Measurements from ENCODE around the gene TEX26. TPM values are rescaled to one million over a fixed set of nuclear protein-coding genes. Genes with fewer than 3 reads are reported as not detected.

The TEX26 gene
- total and polyA plus RNA-seq, 2 donors (not counting 1 experiment from before 2014, with no cell fraction given) = 0.22 to 0.66 TPM

- no peak for DNase-seq (ENCODE audit: low read depth in 2 of 2)
- Histone ChIP-seq H3K79me2 (ENCODE audit: control insufficient read depth, insufficient read depth, low read length) (no peaks in the 10 kb centered on the region), H3K4me3 (replicated peaks in 1 of 4; ENCODE audit: control extremely low read depth in 1 of 4, insufficient read depth in 1 of 4, low read depth in 3 of 4, low read length in 4 of 4) (no peak overlapping the region), H3K9me3 (ENCODE audit: control insufficient read depth, insufficient read depth, low read depth, low read length) (no peaks in the 10 kb centered on the region), H4K20me1 (ENCODE audit: control insufficient read depth, extremely low read depth, insufficient read depth, low read length) (no peaks in the 10 kb centered on the region), H3K4me2 (ENCODE audit: extremely low read depth, insufficient read depth, low read length) (no peak overlapping the region), H3K36me3 (ENCODE audit: control insufficient read depth, insufficient read depth, low read length) (no peaks in the 10 kb centered on the region), H3K27me3 (ENCODE audit: control insufficient read depth, insufficient read depth, low read length) (peaks cover 4% of the 10 kb centered on the region), H3K27ac (ENCODE audit: insufficient read depth, low read length) (no peak overlapping the region), H3K9ac (ENCODE audit: insufficient read depth, low read length) (no peak overlapping the region), H3K4me1 (ENCODE audit: control insufficient read depth, extremely low read depth, insufficient read depth, low read length) (no peaks in the 10 kb centered on the region), H2AFZ (ENCODE audit: low read length) (no peak overlapping the region)
- TF ChIP-seq, protein P1, sequence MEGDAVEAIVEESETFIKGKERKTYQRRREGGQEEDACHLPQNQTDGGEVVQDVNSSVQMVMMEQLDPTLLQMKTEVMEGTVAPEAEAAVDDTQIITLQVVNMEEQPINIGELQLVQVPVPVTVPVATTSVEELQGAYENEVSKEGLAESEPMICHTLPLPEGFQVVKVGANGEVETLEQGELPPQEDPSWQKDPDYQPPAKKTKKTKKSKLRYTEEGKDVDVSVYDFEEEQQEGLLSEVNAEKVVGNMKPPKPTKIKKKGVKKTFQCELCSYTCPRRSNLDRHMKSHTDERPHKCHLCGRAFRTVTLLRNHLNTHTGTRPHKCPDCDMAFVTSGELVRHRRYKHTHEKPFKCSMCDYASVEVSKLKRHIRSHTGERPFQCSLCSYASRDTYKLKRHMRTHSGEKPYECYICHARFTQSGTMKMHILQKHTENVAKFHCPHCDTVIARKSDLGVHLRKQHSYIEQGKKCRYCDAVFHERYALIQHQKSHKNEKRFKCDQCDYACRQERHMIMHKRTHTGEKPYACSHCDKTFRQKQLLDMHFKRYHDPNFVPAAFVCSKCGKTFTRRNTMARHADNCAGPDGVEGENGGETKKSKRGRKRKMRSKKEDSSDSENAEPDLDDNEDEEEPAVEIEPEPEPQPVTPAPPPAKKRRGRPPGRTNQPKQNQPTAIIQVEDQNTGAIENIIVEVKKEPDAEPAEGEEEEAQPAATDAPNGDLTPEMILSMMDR (conservative IDR thresholded peaks at IDR 0.05 in 1 of 2, IDR thresholded peaks at IDR 0.05 in 1 of 2; ENCODE audit: low read depth in 1 of 2, low read length in 2 of 2) = no peak
- TF ChIP-seq EZH2 (IDR thresholded peaks at IDR 0.05; ENCODE audit: low read length, missing control alignments) = no peak
Observed at GRCh38 chr13:31010296-31010695, 77.8 kb downstream of the TEX26 start.

GRCh38 chr13:31011193-31011860 lies 78.9 kb downstream of the TEX26 start:
- Histone ChIP-seq H3K4me3 (replicated peaks in 1 of 4; ENCODE audit: control extremely low read depth in 1 of 4, insufficient read depth in 1 of 4, low read depth in 3 of 4, low read length in 4 of 4) (no peak overlapping the region), H3K9me3 (ENCODE audit: control insufficient read depth, insufficient read depth, low read depth, low read length) (no peaks in the 10 kb centered on the region), H3K27me3 (ENCODE audit: control insufficient read depth, insufficient read depth, low read length) (peaks cover 4% of the 10 kb centered on the region), H3K27ac (ENCODE audit: insufficient read depth, low read length) (no peak overlapping the region), H4K20me1 (ENCODE audit: control insufficient read depth, extremely low read depth, insufficient read depth, low read length) (no peaks in the 10 kb centered on the region), H3K79me2 (ENCODE audit: control insufficient read depth, insufficient read depth, low read length) (no peaks in the 10 kb centered on the region), H3K36me3 (ENCODE audit: control insufficient read depth, insufficient read depth, low read length) (no peaks in the 10 kb centered on the region), H3K9ac (ENCODE audit: insufficient read depth, low read length) (no peak overlapping the region), H3K4me1 (ENCODE audit: control insufficient read depth, extremely low read depth, insufficient read depth, low read length) (no peaks in the 10 kb centered on the region), H2AFZ (ENCODE audit: low read length) (no peak overlapping the region), H3K4me2 (ENCODE audit: extremely low read depth, insufficient read depth, low read length) (no peak overlapping the region)
- TF ChIP-seq, protein P1 (conservative IDR thresholded peaks at IDR 0.05 in 1 of 2, IDR thresholded peaks at IDR 0.05 in 1 of 2; ENCODE audit: low read depth in 1 of 2, low read length in 2 of 2) = no peak
- TF ChIP-seq EZH2 (IDR thresholded peaks at IDR 0.05; ENCODE audit: low read length, missing control alignments) = no peak
- DNase-seq (ENCODE audit: low read depth in 2 of 2) = no peak

- no peaks in the 10 kb centered on the region for H3K9me3 ChIP-seq (ENCODE audit: control insufficient read depth, insufficient read depth, low read depth, low read length)
- no peaks in the 10 kb centered on the region for H4K20me1 ChIP-seq (ENCODE audit: control insufficient read depth, extremely low read depth, insufficient read depth, low read length)
- H3K79me2 ChIP-seq (ENCODE audit: control insufficient read depth, insufficient read depth, low read length) = no peaks in the 10 kb centered on the region
- no peak for TF ChIP-seq EZH2 (IDR thresholded peaks at IDR 0.05; ENCODE audit: low read length, missing control alignments)
- TF ChIP-seq, protein P1 (conservative IDR thresholded peaks at IDR 0.05 in 1 of 2, IDR thresholded peaks at IDR 0.05 in 1 of 2; ENCODE audit: low read depth in 1 of 2, low read length in 2 of 2) = no peak
- no peak overlapping the region for H2AFZ ChIP-seq (ENCODE audit: low read length)
- no peak overlapping the region for H3K4me3 ChIP-seq (replicated peaks in 1 of 4; ENCODE audit: control extremely low read depth in 1 of 4, insufficient read depth in 1 of 4, low read depth in 3 of 4, low read length in 4 of 4)
- no peak for DNase-seq (ENCODE audit: low read depth in 2 of 2)
- peaks cover 4% of the 10 kb centered on the region for H3K27me3 ChIP-seq (ENCODE audit: control insufficient read depth, insufficient read depth, low read length)
- no peaks in the 10 kb centered on the region for H3K4me1 ChIP-seq (ENCODE audit: control insufficient read depth, extremely low read depth, insufficient read depth, low read length)
- H3K27ac ChIP-seq (ENCODE audit: insufficient read depth, low read length) = no peak overlapping the region
- H3K4me2 ChIP-seq (ENCODE audit: extremely low read depth, insufficient read depth, low read length) = no peak overlapping the region
- no peaks in the 10 kb centered on the region for H3K36me3 ChIP-seq (ENCODE audit: control insufficient read depth, insufficient read depth, low read length)
- H3K9ac ChIP-seq (ENCODE audit: insufficient read depth, low read length) = no peak overlapping the region
Observed at GRCh38 chr13:31011901-31012654, 79.6 kb downstream of the TEX26 start.

Measured in fibroblast of lung (primary cell).